H9 (cell line): Measurements from ENCODE around the gene CCDC127. TPM values are rescaled to one million over a fixed set of nuclear protein-coding genes. Genes with fewer than 3 reads are reported as not detected.

Experiments
- DNase-seq: peaks from one replicate; pipeline ENCODE4 v3.0.0-alpha.2; 2017
- H2AFZ ChIP-seq: one replicate; pipeline ENCODE4 v1.6.1; 2013; ENCODE audit warnings: mild to moderate bottlenecking, low read length, control low read depth, moderate library complexity
- H2AK5ac ChIP-seq: 2 replicates; pipeline ENCODE4 v1.6.1; 2013; ENCODE audit warnings: low read length, control low read depth, mixed read lengths; ENCODE audit not compliant: insufficient read length
- H2BK120ac ChIP-seq: one replicate; pipeline ENCODE4 v1.6.1; 2013; ENCODE audit warnings: low read depth, mild to moderate bottlenecking, low read length, control low read depth, inconsistent platforms; ENCODE audit not compliant: poor library complexity, severe bottlenecking
- H2BK12ac ChIP-seq: 2 replicates; pipeline ENCODE4 v1.6.1; 2013; ENCODE audit warnings: low read length, control low read depth, mixed read lengths, low read depth; ENCODE audit not compliant: insufficient read length
- H2BK15ac ChIP-seq: 2 replicates; pipeline ENCODE4 v1.6.1; 2013; ENCODE audit warnings: low read depth, low read length, control low read depth
- H2BK20ac ChIP-seq: one replicate; pipeline ENCODE4 v1.6.1; 2013; ENCODE audit warnings: low read depth, mild to moderate bottlenecking, low read length, control low read depth, inconsistent platforms; ENCODE audit not compliant: poor library complexity, severe bottlenecking
- H2BK5ac ChIP-seq: 2 replicates; pipeline ENCODE4 v1.6.1; 2013; ENCODE audit warnings: low read length, control low read depth, mixed read lengths; ENCODE audit not compliant: insufficient read length
- H3K14ac ChIP-seq: 2 replicates; pipeline ENCODE4 v1.6.1; 2013; ENCODE audit warnings: low read length, control low read depth; ENCODE audit not compliant: insufficient read depth
- H3K18ac ChIP-seq: 2 replicates; pipeline ENCODE4 v1.6.1; 2013; ENCODE audit warnings: low read depth, mild to moderate bottlenecking, mixed read lengths, low read length, control low read depth; ENCODE audit not compliant: insufficient read length
- H3K23ac ChIP-seq: 2 replicates; pipeline ENCODE4 v1.6.1; 2013; ENCODE audit warnings: low read length, control low read depth, mixed read lengths, low read depth; ENCODE audit not compliant: insufficient read length
- H3K23me2 ChIP-seq: 2 replicates; pipeline ENCODE4 v1.6.1; 2013; ENCODE audit warnings: low read depth, mild to moderate bottlenecking, mixed read lengths, low read length, control low read depth; ENCODE audit not compliant: insufficient read length, poor library complexity, severe bottlenecking
- H3K27ac ChIP-seq: 2 replicates; pipeline ENCODE4 v1.5.1; 2013; ENCODE audit warnings: low read length, control low read depth, mixed read lengths, low read depth; ENCODE audit not compliant: insufficient read length
- H3K27me3 ChIP-seq: 2 replicates; pipeline ENCODE4 v1.6.1; 2013; ENCODE audit warnings: low read length, control low read depth, inconsistent platforms; ENCODE audit not compliant: insufficient read depth
- H3K4ac ChIP-seq: 2 replicates; pipeline ENCODE4 v1.6.1; 2013; ENCODE audit warnings: low read depth, mild to moderate bottlenecking, control low read depth, inconsistent platforms, low read length, moderate library complexity
- H3K4me1 ChIP-seq: 2 replicates; pipeline ENCODE4 v1.6.1; 2013; ENCODE audit warnings: low read length, control low read depth, inconsistent platforms; ENCODE audit not compliant: insufficient read depth
- H3K4me2 ChIP-seq: 2 replicates; pipeline ENCODE4 v1.6.1; 2013; ENCODE audit warnings: low read length, control low read depth, mixed read lengths; ENCODE audit not compliant: insufficient read length, insufficient read depth
- H3K56ac ChIP-seq: 2 replicates; pipeline ENCODE4 v1.6.1; 2013; ENCODE audit warnings: low read depth, mild to moderate bottlenecking, mixed read lengths, low read length, control low read depth; ENCODE audit not compliant: insufficient read length
- H3K79me1 ChIP-seq: 2 replicates; pipeline ENCODE4 v1.6.1; 2013; ENCODE audit warnings: low read depth, mild to moderate bottlenecking, moderate library complexity, low read length, control low read depth, inconsistent platforms; ENCODE audit not compliant: insufficient read depth, poor library complexity, severe bottlenecking
- H3K79me2 ChIP-seq: 2 replicates; pipeline ENCODE4 v1.6.1; 2013; ENCODE audit warnings: low read length, control low read depth, inconsistent platforms; ENCODE audit not compliant: insufficient read depth
- H3K9ac ChIP-seq: 2 replicates; pipeline ENCODE4 v1.6.1; 2013; ENCODE audit warnings: low read length, control low read depth, mixed read lengths; ENCODE audit not compliant: insufficient read length; ENCODE audit errors: extremely low read depth
- H3K9me3 ChIP-seq: one replicate; pipeline ENCODE4 v1.6.1; 2013; ENCODE audit warnings: low read depth, low read length, inconsistent platforms; ENCODE audit not compliant: control insufficient read depth
- H3T11ph ChIP-seq: one replicate; pipeline ENCODE4 v1.6.1; 2013; ENCODE audit warnings: mild to moderate bottlenecking, low read length, control low read depth, inconsistent platforms
- H4K20me1 ChIP-seq: one replicate; pipeline ENCODE4 v1.6.1; 2013; ENCODE audit not compliant: control insufficient read depth, insufficient read length, insufficient read depth
- H4K5ac ChIP-seq: 2 replicates; pipeline ENCODE4 v1.6.1; 2013; ENCODE audit warnings: low read depth, mild to moderate bottlenecking, mixed read lengths, low read length, control low read depth; ENCODE audit not compliant: insufficient read length
- H4K8ac ChIP-seq: replicated peaks from 2 replicates; pipeline ENCODE4 v1.6.1; 2013; ENCODE audit warnings: low read length, control low read depth, mixed read lengths, low read depth; ENCODE audit not compliant: insufficient read length
- H4K91ac ChIP-seq: 2 replicates; pipeline ENCODE4 v1.6.1; 2013; ENCODE audit warnings: low read depth, mild to moderate bottlenecking, moderate library complexity, mixed read lengths, low read length, control low read depth; ENCODE audit not compliant: insufficient read length
- H3K27ac Mint-ChIP-seq, 3 experiments: 2 replicates in 2 of 3; 3 replicates in 1 of 3; pipeline ENCODE4 v1.8.0; 2020 to 2021; ENCODE audit warnings: mixed read lengths in 3 of 3, mild to moderate bottlenecking in 1 of 3, moderate library complexity in 1 of 3
- H3K27me3 Mint-ChIP-seq: 2 replicates; pipeline ENCODE4 v1.8.0; 2021; ENCODE audit warnings: low read depth, mild to moderate bottlenecking, moderate library complexity, mixed read lengths
- H3K36me3 Mint-ChIP-seq, 3 experiments: 2 replicates in 2 of 3; 3 replicates in 1 of 3; pipeline ENCODE4 v1.8.0; 2020 to 2021; ENCODE audit warnings: low read depth in 3 of 3, mixed read lengths in 3 of 3; ENCODE audit not compliant: insufficient read depth in 1 of 3
- H3K4me1 Mint-ChIP-seq, 2 experiments: 2 replicates each; pipeline ENCODE4 v1.8.0; 2020; ENCODE audit warnings: mixed read lengths in 2 of 2
- H3K4me3 Mint-ChIP-seq, 2 experiments: 2 replicates in 1 of 2; 3 replicates in 1 of 2; pipeline ENCODE4 v1.8.0; 2020 to 2021; ENCODE audit warnings: mild to moderate bottlenecking in 2 of 2, mixed read lengths in 2 of 2, moderate library complexity in 1 of 2
- H3K9me3 Mint-ChIP-seq, 2 experiments: 2 replicates in 1 of 2; 3 replicates in 1 of 2; pipeline ENCODE4 v1.8.0; 2020; ENCODE audit warnings: mild to moderate bottlenecking in 2 of 2, mixed read lengths in 2 of 2, moderate library complexity in 1 of 2
- WGBS: extraction: QIAGEN DNeasy Blood & Tissue Kit; methylation state at CpG from one replicate; pipeline ENCODE4 v1.1.7; 2013; ENCODE audit warnings: missing lambda C conversion rate, low lambda C conversion rate, mixed read lengths; ENCODE audit not compliant: insufficient read length; ENCODE audit errors: extremely low coverage; 5-methylcytosine and 5-hydroxymethylcytosine counted together
- total RNA-seq: library from RNA; stranded (reverse); gene quantifications from 2 replicates; pipeline ENCODE4 v1.2.1, GENCODE V29; 2021
- TF ChIP-seq, protein P1 (sequence below): fragments of 200-600 bp; sonication (generic); conservative IDR thresholded peaks from 3 replicates; pipeline ENCODE4 v1.8.0; 2021; ENCODE audit warnings: antibody characterized with exemption, mild to moderate bottlenecking

CCDC127 gene
- total RNA-seq, 1 experiment from 2014 or later = 9.0 TPM

GRCh38 chr5:231661-232060 is 13.7 kb upstream of the CCDC127 start:
- H3K23ac ChIP-seq = no peak overlapping the region
- TF ChIP-seq, protein P1, sequence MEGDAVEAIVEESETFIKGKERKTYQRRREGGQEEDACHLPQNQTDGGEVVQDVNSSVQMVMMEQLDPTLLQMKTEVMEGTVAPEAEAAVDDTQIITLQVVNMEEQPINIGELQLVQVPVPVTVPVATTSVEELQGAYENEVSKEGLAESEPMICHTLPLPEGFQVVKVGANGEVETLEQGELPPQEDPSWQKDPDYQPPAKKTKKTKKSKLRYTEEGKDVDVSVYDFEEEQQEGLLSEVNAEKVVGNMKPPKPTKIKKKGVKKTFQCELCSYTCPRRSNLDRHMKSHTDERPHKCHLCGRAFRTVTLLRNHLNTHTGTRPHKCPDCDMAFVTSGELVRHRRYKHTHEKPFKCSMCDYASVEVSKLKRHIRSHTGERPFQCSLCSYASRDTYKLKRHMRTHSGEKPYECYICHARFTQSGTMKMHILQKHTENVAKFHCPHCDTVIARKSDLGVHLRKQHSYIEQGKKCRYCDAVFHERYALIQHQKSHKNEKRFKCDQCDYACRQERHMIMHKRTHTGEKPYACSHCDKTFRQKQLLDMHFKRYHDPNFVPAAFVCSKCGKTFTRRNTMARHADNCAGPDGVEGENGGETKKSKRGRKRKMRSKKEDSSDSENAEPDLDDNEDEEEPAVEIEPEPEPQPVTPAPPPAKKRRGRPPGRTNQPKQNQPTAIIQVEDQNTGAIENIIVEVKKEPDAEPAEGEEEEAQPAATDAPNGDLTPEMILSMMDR = no peak
- H2AFZ ChIP-seq = no peak overlapping the region
- Mint-ChIP-seq H3K4me3 (no peak overlapping the region), H3K27me3 (no peaks in the 10 kb centered on the region), H3K36me3 (peaks cover 52 to 87% (median 75%) of the 10 kb centered on the region in 3 experiments), H3K27ac (peak overlapping the region in 1 of 3 experiments; percentile 75; a peak in 2 of 7 replicates), H3K4me1 (peaks cover 6 to 7% of the 10 kb centered on the region in 2 experiments; a peak in 1 of 4 replicates), H3K9me3 (no peaks in the 10 kb centered on the region)
- H3K4me2 ChIP-seq = no peak overlapping the region
- H2BK120ac ChIP-seq = no peak overlapping the region
- no peak overlapping the region for H3K9ac ChIP-seq
- H2BK12ac ChIP-seq = no peak overlapping the region
- H3K23me2 ChIP-seq = no peaks in the 10 kb centered on the region
- no peak overlapping the region for H4K91ac ChIP-seq
- whole genome bisulfite sequencing = no CpG with 5 or more reads among the region's 13 CpGs
- no peaks in the 10 kb centered on the region for H3K4me1 ChIP-seq
- no peak overlapping the region for H3K18ac ChIP-seq
- H3K4ac ChIP-seq = no peak overlapping the region
- H3K27me3 ChIP-seq = no peaks in the 10 kb centered on the region
- H2BK20ac ChIP-seq = no peak overlapping the region
- H4K8ac ChIP-seq = no peak overlapping the region
- no peak overlapping the region for H3K27ac ChIP-seq
- no peaks in the 10 kb centered on the region for H3K9me3 ChIP-seq
- H3K79me2 ChIP-seq = no peaks in the 10 kb centered on the region
- no peak overlapping the region for H2AK5ac ChIP-seq
- H2BK15ac ChIP-seq = no peak overlapping the region
- no peak overlapping the region for H3K14ac ChIP-seq
- no peak overlapping the region for H3T11ph ChIP-seq
- no peaks in the 10 kb centered on the region for H3K79me1 ChIP-seq
- no peak overlapping the region for H2BK5ac ChIP-seq
- H4K5ac ChIP-seq = no peak overlapping the region
- H4K20me1 ChIP-seq = no peaks in the 10 kb centered on the region
- no peak overlapping the region for H3K56ac ChIP-seq
- no peak for DNase-seq
